ENCODE data around the gene RAB11FIP3. TPM values are rescaled to one million over a fixed set of nuclear protein-coding genes. Genes with fewer than 3 reads are reported as not detected.

RAB11FIP3 gene
- total and polyA plus RNA-seq, 10 of the 15 experiments (the other 5 are each of a cell fraction or from before 2014, with no cell fraction given) = 1.2 to 27.3 (median 7.7) TPM

GRCh38 chr16:454397-454940, 29.0 kb downstream of the RAB11FIP3 start:
- H3K9me3 ChIP-seq (replicated peaks; ENCODE audit: control insufficient read depth, insufficient read depth, low read length) = no peaks in the 10 kb centered on the region
- CTCF ChIA-PET = no interaction called here

GRCh38 chr16:455453-455852, 30.0 kb downstream of the RAB11FIP3 start:
- in situ Hi-C loops (cut with MboI) (no loop called here), intact Hi-C loops (cut with micrococcal nuclease; ENCODE audit: unreplicated experiment) (no loop called here)
- no peaks in the 10 kb centered on the region for H3K9me3 ChIP-seq (replicated peaks; ENCODE audit: control insufficient read depth, insufficient read depth, low read length)
- H3K4me2 ChIP-seq (ENCODE audit: control insufficient read depth, insufficient read depth) = no peak overlapping the region
- H3K36me3 ChIP-seq (ENCODE audit: control insufficient read depth in 2 of 2, insufficient read depth in 2 of 2, low read length in 1 of 2) = no peaks in the 10 kb centered on the region
- H3K27me3 ChIP-seq (replicated peaks in 1 of 2; ENCODE audit: control insufficient read depth in 2 of 2, insufficient read depth in 2 of 2, low read length in 1 of 2) = no peaks in the 10 kb centered on the region
- POLR2A ChIA-PET = no interaction called here
- ATAC-seq (no peak), FAIRE-seq (no peak), DNase-seq (ENCODE audit: low read depth, low spot score) (no peak)
- SMC1A ChIA-PET (ENCODE audit: uncharacterized antibody, unreplicated experiment) = no interaction called here
- H4K20me1 ChIP-seq (ENCODE audit: control insufficient read depth, insufficient read depth) = no peaks in the 10 kb centered on the region
- BruUV-seq (replicated peaks) = no TSS peak
- TF ChIP-seq NR2C2 (IDR thresholded peaks at IDR 0.05; ENCODE audit: borderline replicate concordance, control insufficient read depth, insufficient read length, low read depth) = no peak
- no peak for TF ChIP-seq IRF4 (IDR thresholded peaks at IDR 0.05; ENCODE audit: low read depth, low read length)
- TF ChIP-seq, protein P1, sequence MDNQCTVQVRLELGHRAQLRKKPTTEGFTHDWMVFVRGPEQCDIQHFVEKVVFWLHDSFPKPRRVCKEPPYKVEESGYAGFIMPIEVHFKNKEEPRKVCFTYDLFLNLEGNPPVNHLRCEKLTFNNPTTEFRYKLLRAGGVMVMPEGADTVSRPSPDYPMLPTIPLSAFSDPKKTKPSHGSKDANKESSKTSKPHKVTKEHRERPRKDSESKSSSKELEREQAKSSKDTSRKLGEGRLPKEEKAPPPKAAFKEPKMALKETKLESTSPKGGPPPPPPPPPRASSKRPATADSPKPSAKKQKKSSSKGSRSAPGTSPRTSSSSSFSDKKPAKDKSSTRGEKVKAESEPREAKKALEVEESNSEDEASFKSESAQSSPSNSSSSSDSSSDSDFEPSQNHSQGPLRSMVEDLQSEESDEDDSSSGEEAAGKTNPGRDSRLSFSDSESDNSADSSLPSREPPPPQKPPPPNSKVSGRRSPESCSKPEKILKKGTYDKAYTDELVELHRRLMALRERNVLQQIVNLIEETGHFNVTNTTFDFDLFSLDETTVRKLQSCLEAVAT (IDR thresholded peaks at IDR 0.05) = no peak
- H3K4me3 ChIP-seq = no peak overlapping the region
- CTCF ChIA-PET = no interaction called here
- no peaks in the 10 kb centered on the region for H3K79me2 ChIP-seq (ENCODE audit: control insufficient read depth, insufficient read depth, low read length)
- peaks cover 5% of the 10 kb centered on the region for H3K4me1 ChIP-seq (ENCODE audit: control insufficient read depth, insufficient read depth, low read length)
- RAD21 ChIA-PET (ENCODE audit: unreplicated experiment) = no interaction called here
- no peak overlapping the region for H3K27ac ChIP-seq (ENCODE audit: control insufficient read depth, insufficient read depth)
- H3K9ac ChIP-seq (ENCODE audit: control insufficient read depth, insufficient read depth, low read length) = no peak overlapping the region
- whole genome bisulfite sequencing (ENCODE audit: insufficient coverage, insufficient replicate concordance, low lambda C conversion rate, missing lambda C conversion rate) = 87% methylated on average over 12 of the region's 12 CpGs
- H2AFZ ChIP-seq (ENCODE audit: control insufficient read depth, low read depth, low read length) = no peak overlapping the region

More at GRCh38 chr16:454397-454940, 29.0 kb downstream of the RAB11FIP3 start:
- H3K27me3 ChIP-seq (replicated peaks in 1 of 2; ENCODE audit: control insufficient read depth in 2 of 2, insufficient read depth in 2 of 2, low read length in 1 of 2) = no peaks in the 10 kb centered on the region
- ChIA-PET RAD21 (ENCODE audit: unreplicated experiment) (no interaction called here), SMC1A (ENCODE audit: uncharacterized antibody, unreplicated experiment) (interaction anchor here (0.6 kb wide), 1 partner anchor 9 kb away, joined by 3 read pairs; no protein-coding TSS in a partner anchor), POLR2A (interaction anchor here (0.8 kb wide), 1 partner anchor 872 kb away, joined by 14 read pairs; no protein-coding TSS in a partner anchor)
- no peak overlapping the region for H3K4me2 ChIP-seq (ENCODE audit: control insufficient read depth, insufficient read depth)
- no peak overlapping the region for H3K4me3 ChIP-seq
- H2AFZ ChIP-seq (ENCODE audit: control insufficient read depth, low read depth, low read length) = no peak overlapping the region
- 90% methylated on average over 13 of the region's 13 CpGs for WGBS (ENCODE audit: insufficient coverage, insufficient replicate concordance, low lambda C conversion rate, missing lambda C conversion rate)
- no peak for DNase-seq (ENCODE audit: low read depth, low spot score)
- no peak overlapping the region for H3K9ac ChIP-seq (ENCODE audit: control insufficient read depth, insufficient read depth, low read length)
- ATAC-seq = no peak
- no TSS peak for BruUV-seq (replicated peaks)
- TF ChIP-seq CHD1 (IDR thresholded peaks at IDR 0.05; ENCODE audit: low read depth, low read length) (no peak), RUNX3 (IDR thresholded peaks at IDR 0.05; ENCODE audit: low read length) (peak; percentile 61)
- H3K79me2 ChIP-seq (ENCODE audit: control insufficient read depth, insufficient read depth, low read length) = no peaks in the 10 kb centered on the region
- no peak for FAIRE-seq
- H4K20me1 ChIP-seq (ENCODE audit: control insufficient read depth, insufficient read depth) = no peaks in the 10 kb centered on the region
- no peak overlapping the region; the same call in 1 of the 2 replicates for H3K27ac ChIP-seq (ENCODE audit: control insufficient read depth, insufficient read depth)
- peaks cover 10% of the 10 kb centered on the region for H3K4me1 ChIP-seq (ENCODE audit: control insufficient read depth, insufficient read depth, low read length)
- no peaks in the 10 kb centered on the region for H3K36me3 ChIP-seq (ENCODE audit: control insufficient read depth in 2 of 2, insufficient read depth in 2 of 2, low read length in 1 of 2)
- intact Hi-C loops (cut with micrococcal nuclease; ENCODE audit: unreplicated experiment) = no loop called here
- in situ Hi-C loops (cut with MboI) = no loop called here
